ENCODE measurements around the gene TMEM132C.

TMEM132C gene

GRCh38 chr12:128570191-128571065 lies 303.5 kb downstream of the TMEM132C start:
- no peaks in the 10 kb centered on the region for H3K4me1 ChIP-seq (ENCODE audit: control insufficient read depth, insufficient read depth, low read length)
- H3K9me3 ChIP-seq (ENCODE audit: control insufficient read depth, insufficient read depth, low read depth, low read length): no peaks in the 10 kb centered on the region
- H3K27ac ChIP-seq (ENCODE audit: extremely low read depth, low read depth, low read length): no peak overlapping the region
- CTCF ChIA-PET: no interaction called here
- H3K36me3 ChIP-seq (ENCODE audit: control insufficient read depth in 2 of 2, insufficient read depth in 1 of 2, low read length in 2 of 2): no peaks in the 10 kb centered on the region
- no peak overlapping the region for H3K4me3 ChIP-seq (ENCODE audit: low read depth, low read length)
- POLR2A ChIA-PET: no interaction called here
- TF ChIP-seq ZNF174 (tag by site-specific recombination; IDR thresholded peaks at IDR 0.05): no peak
- TF ChIP-seq IKZF3 (tag by site-specific recombination; IDR thresholded peaks at IDR 0.05): no peak
- no peak for TF ChIP-seq INSM2 (tag by site-specific recombination; IDR thresholded peaks at IDR 0.05)
- no peak for TF ChIP-seq ZBTB17 (tag by site-specific recombination; IDR thresholded peaks at IDR 0.05)
- TF ChIP-seq ZFP69B (tag by site-specific recombination; IDR thresholded peaks at IDR 0.05): no peak
- no peak for TF ChIP-seq ZNF777 (tag by site-specific recombination; IDR thresholded peaks at IDR 0.05; ENCODE audit: borderline replicate concordance)
- TF ChIP-seq KLF8 (tag by site-specific recombination; IDR thresholded peaks at IDR 0.05): no peak
- no peak for TF ChIP-seq ZNF398 (tag by site-specific recombination; IDR thresholded peaks at IDR 0.05)
- no peak for TF ChIP-seq ZNF274 (IDR thresholded peaks at IDR 0.05; ENCODE audit: low read length)
- no peak for TF ChIP-seq ZNF274 (tag by site-specific recombination; IDR thresholded peaks at IDR 0.05; ENCODE audit: borderline replicate concordance)
- no peak for TF ChIP-seq ZNF140 (tag by site-specific recombination; IDR thresholded peaks at IDR 0.05)
- no peak for TF ChIP-seq SP3 (tag by site-specific recombination; IDR thresholded peaks at IDR 0.05)
- no peak for TF ChIP-seq PBX3 (CRISPR knock-in tag; IDR thresholded peaks at IDR 0.05)
- TF ChIP-seq PRDM6 (tag by site-specific recombination; IDR thresholded peaks at IDR 0.05): no peak
- TF ChIP-seq ZNF26 (tag by site-specific recombination; IDR thresholded peaks at IDR 0.05): no peak
- no peak for TF ChIP-seq ZNF146 (tag by site-specific recombination; IDR thresholded peaks at IDR 0.05)

Data from HEK293 (cell line).